Stimulated activated CD8-positive, alpha-beta memory T cell treated with anti-CD3 and anti-CD28 coated beads, Interleukin-4, amount 100 ng/mL, for 48 hours (primary cell): ENCODE measurements around the gene LEPR.
"Not testable (repeated sequence)": the region's sequence is repeated elsewhere in the genome, so short reads cannot be mapped to it uniquely, and the experiment has no call there.

Experiments
- DNase-seq: peaks from one replicate; pipeline ENCODE4 v3.0.0-alpha.2; 2020

The LEPR gene

GRCh38 chr1:65420590-65421350 is at the start of gene LEPR, which contains the start of gene LEPROT:
LEPR (plus strand) TSS chr1:65420668; CDS start chr1:65565566, 144,898 bp downstream.
LEPROT (plus strand) TSS chr1:65420668; CDS start chr1:65420725, 57 bp downstream.
- DNase-seq, result no peak

GRCh38 chr1:65371544-65371943 is 48.9 kb upstream of the LEPR start:
- DNase-seq, result no peak

GRCh38 chr1:65372557-65372956 is 47.9 kb upstream of the LEPR start:
- DNase-seq, result no peak

- no peak for DNase-seq
Observed at GRCh38 chr1:65377496-65378246, 42.8 kb upstream of the LEPR start.

- DNase-seq, result no peak
Observed at GRCh38 chr1:65378247-65378946, 42.1 kb upstream of the LEPR start.

- DNase-seq, result not testable (repeated sequence)
Observed at GRCh38 chr1:65384426-65384825, 36.0 kb upstream of the LEPR start.

- no peak for DNase-seq
Observed at GRCh38 chr1:65386439-65386838, 34.0 kb upstream of the LEPR start.

- no peak for DNase-seq
Observed at GRCh38 chr1:65387821-65388220, 32.6 kb upstream of the LEPR start.

- no peak for DNase-seq
Observed at GRCh38 chr1:65388908-65389695, 31.4 kb upstream of the LEPR start.

GRCh38 chr1:65392497-65392896 is 28.0 kb upstream of the LEPR start:
- DNase-seq, result no peak

GRCh38 chr1:65393347-65393746 is 27.1 kb upstream of the LEPR start:
- DNase-seq, result no peak

- no peak for DNase-seq
Observed at GRCh38 chr1:65393928-65394327, 26.5 kb upstream of the LEPR start.

- DNase-seq, result no peak
Observed at GRCh38 chr1:65395887-65396612, 24.4 kb upstream of the LEPR start.

GRCh38 chr1:65398083-65398482 is 22.4 kb upstream of the LEPR start:
- DNase-seq, result no peak

GRCh38 chr1:65399003-65399402 is 21.5 kb upstream of the LEPR start:
- DNase-seq, result no peak

- DNase-seq, result no peak
Observed at GRCh38 chr1:65401612-65402011, 18.9 kb upstream of the LEPR start.

GRCh38 chr1:65404941-65405340 is 15.5 kb upstream of the LEPR start:
- no peak for DNase-seq

GRCh38 chr1:65407877-65408276 is 12.6 kb upstream of the LEPR start:
- DNase-seq, result no peak

- DNase-seq, result no peak
Observed at GRCh38 chr1:65409314-65409713, 11.2 kb upstream of the LEPR start.

GRCh38 chr1:65409816-65410326 is 10.6 kb upstream of the LEPR start:
- no peak for DNase-seq

GRCh38 chr1:65412256-65412983 is 8.0 kb upstream of the LEPR start:
- DNase-seq, result no peak
